K562 (cell line): Measurements from ENCODE around the gene SLC1A4. TPM values are rescaled to one million over a fixed set of nuclear protein-coding genes. Genes with fewer than 3 reads are reported as not detected.

Source experiments
- E2F6 ChIP-seq, 2 experiments: IDR thresholded peaks; 2 replicates each; pipeline ENCODE4 v1.6.1; 2011; ENCODE audit warnings: borderline replicate concordance in 1 of 2, control low read depth in 1 of 2, low read depth in 1 of 2, low read length in 1 of 2, mild to moderate bottlenecking in 1 of 2, mixed read lengths in 1 of 2, moderate library complexity in 1 of 2; ENCODE audit not compliant: insufficient read depth in 1 of 2, insufficient read length in 1 of 2, poor library complexity in 1 of 2, severe bottlenecking in 1 of 2; ENCODE audit errors: extremely low read depth in 1 of 2
- ESRRA ChIP-seq: fragments of 450-650 bp; IDR thresholded peaks from 2 replicates; pipeline ENCODE4 v1.6.1; 2014; ENCODE audit warnings: low read depth, mild to moderate bottlenecking, moderate library complexity, borderline replicate concordance
- EWSR1 ChIP-seq: fragments of 450-650 bp; IDR thresholded peaks from 2 replicates; pipeline ENCODE4 v1.6.1; 2018; ENCODE audit warnings: borderline replicate concordance, mild to moderate bottlenecking, low read depth, moderate library complexity; ENCODE audit not compliant: partially characterized antibody
- HDGF ChIP-seq: fragments of 450-650 bp; IDR thresholded peaks from 2 replicates; pipeline ENCODE4 v1.6.1; 2016
- HMG20A ChIP-seq: fragments of 450-650 bp; formaldehyde crosslinking; conservative IDR thresholded peaks from 2 replicates; pipeline ENCODE4 v1.4.0; 2020; ENCODE audit warnings: mild to moderate bottlenecking, mixed read lengths
- JUND ChIP-seq, 2 experiments: IDR thresholded peaks; 2 replicates in 1 of 2; 3 replicates in 1 of 2; pipeline ENCODE4 v1.6.1; 2011; ENCODE audit warnings: borderline replicate concordance in 2 of 2, low read depth in 2 of 2, low read length in 2 of 2, improper control_type of control experiment in 1 of 2, missing biosample characterization in 1 of 2, missing genetic modification characterization in 1 of 2, missing genetic modification reagents in 1 of 2
- KAT8 ChIP-seq: fragments of 450-650 bp; IDR thresholded peaks from 2 replicates; pipeline ENCODE4 v1.6.1; 2016; ENCODE audit warnings: low read depth, mild to moderate bottlenecking
- KLF16 ChIP-seq: IDR thresholded peaks from 2 replicates; pipeline ENCODE4 v1.6.1; 2016; ENCODE audit warnings: antibody characterized with exemption
- NR4A1 ChIP-seq, 2 experiments: fragments of 250-450 bp in 1 of 2; fragments of 450-650 bp in 1 of 2; sonication (Bioruptor Pico) in 1 of 2; IDR thresholded peaks; 2 replicates each; pipeline versions ENCODE4 v1.4.0 to v1.6.1; 2016 to 2020; ENCODE audit warnings: mild to moderate bottlenecking in 2 of 2, missing compliant biosample characterization in 1 of 2, missing genetic modification characterization in 1 of 2, moderate library complexity in 1 of 2
- POLR2AphosphoS5 ChIP-seq: IDR thresholded peaks from 2 replicates; pipeline ENCODE4 v1.6.1; 2011; ENCODE audit warnings: mild to moderate bottlenecking, low read depth, low read length, moderate library complexity; ENCODE audit not compliant: control insufficient read depth, insufficient read depth
- SIN3B ChIP-seq: fragments of 450-650 bp; IDR thresholded peaks from 2 replicates; pipeline ENCODE4 v1.6.1; 2017; ENCODE audit warnings: low read depth, mild to moderate bottlenecking, moderate library complexity
- SLC30A9 ChIP-seq: fragments of 250-450 bp; sonication (Bioruptor Pico); IDR thresholded peaks from 2 replicates; pipeline ENCODE4 v1.8.0; 2022; ENCODE audit warnings: mild to moderate bottlenecking, moderate library complexity
- SMAD4 ChIP-seq: fragments of 250-450 bp; sonication (Bioruptor Pico); conservative IDR thresholded peaks from 2 replicates; pipeline ENCODE4 v1.8.0; 2021; ENCODE audit warnings: inconsistent platforms, mild to moderate bottlenecking, moderate library complexity
- SMARCA4 ChIP-seq: fragments of 450-650 bp; IDR thresholded peaks from 2 replicates; pipeline ENCODE4 v1.6.1; 2016
- SRSF3 ChIP-seq: fragments of 200-400 bp; formaldehyde crosslinking; IDR thresholded peaks from 2 replicates; pipeline ENCODE4 v1.6.1; 2016; ENCODE audit warnings: mild to moderate bottlenecking, low read length, moderate library complexity; ENCODE audit not compliant: insufficient read depth
- ZNF23 ChIP-seq: fragments of 250-450 bp; sonication (Bioruptor Pico); IDR thresholded peaks from 2 replicates; pipeline ENCODE4 v1.4.0; 2020; ENCODE audit warnings: mild to moderate bottlenecking
- ZNF444 ChIP-seq: fragments of 250-450 bp; sonication (Bioruptor Pico); IDR thresholded peaks from 2 replicates; pipeline ENCODE4 v1.4.0; 2020; ENCODE audit warnings: mild to moderate bottlenecking, moderate library complexity
- ZNF76 ChIP-seq: fragments of 250-450 bp; sonication (Bioruptor Pico); IDR thresholded peaks from 2 replicates; pipeline ENCODE4 v1.4.0; 2020; ENCODE audit warnings: mild to moderate bottlenecking, moderate library complexity, borderline replicate concordance
- ZNF780A ChIP-seq: fragments of 250-450 bp; sonication (Bioruptor Pico); IDR thresholded peaks from 2 replicates; pipeline ENCODE4 v1.5.0; 2021; ENCODE audit warnings: mild to moderate bottlenecking
- polyA plus RNA-seq, 8 experiments: library from polyadenylated mRNA; depleted of rRNA in 4 of 8; stranded (reverse) in 5 of 8; unstranded in 3 of 8; fragments of >200 nt; fragmentation: Nextera tagmentation in 2 of 8; fragmentation: Illumina TruSeq in 1 of 8; extraction: Ambion mirVana in 2 of 8; extraction: Trizol in 1 of 8; gene quantifications; 2 replicates each; pipeline versions ENCODE4 v1.2.1 to v1.2.3, GENCODE V29; 2011 to 2014; ENCODE audit warnings: inconsistent platforms in 1 of 8, missing spikeins in 1 of 8
- total RNA-seq, 7 experiments: library from RNA; depleted of rRNA in 6 of 7; stranded (reverse); fragments of >200 nt in 6 of 7; fragmentation: Illumina TruSeq in 2 of 7; extraction: Trizol in 2 of 7; gene quantifications; 2 replicates each; pipeline versions ENCODE4 v1.2.1 to v1.2.3, GENCODE V29; 2011 to 2021; ENCODE audit warnings: low replicate concordance in 1 of 7
- TF ChIP-seq, protein P1 (sequence below): fragments of 250-450 bp; sonication (Bioruptor Pico); IDR thresholded peaks from 2 replicates; pipeline ENCODE4 v1.5.0; 2022; ENCODE audit warnings: mild to moderate bottlenecking
- TF ChIP-seq, protein P2 (sequence below): fragments of 250-450 bp; sonication (Bioruptor Pico); IDR thresholded peaks from 2 replicates; pipeline ENCODE4 v1.9.0; 2021; ENCODE audit warnings: mild to moderate bottlenecking, inconsistent platforms

SLC1A4 gene
- total and polyA plus RNA-seq, 9 of the 15 experiments (the other 6 are each of a cell fraction or from before 2014, with no cell fraction given), result 4.4 to 24.0 (median 10.9) TPM

- no peak for TF ChIP-seq ZNF76 (CRISPR knock-in tag)
- TF ChIP-seq ZNF444 (CRISPR knock-in tag), result no peak
- no peak for TF ChIP-seq NR4A1 (CRISPR knock-in tag; IDR thresholded peaks at IDR 0.05)
- TF ChIP-seq NR4A1 (tag; IDR thresholded peaks at IDR 0.05), result no peak
- TF ChIP-seq EWSR1, result no peak
- TF ChIP-seq, protein P1, sequence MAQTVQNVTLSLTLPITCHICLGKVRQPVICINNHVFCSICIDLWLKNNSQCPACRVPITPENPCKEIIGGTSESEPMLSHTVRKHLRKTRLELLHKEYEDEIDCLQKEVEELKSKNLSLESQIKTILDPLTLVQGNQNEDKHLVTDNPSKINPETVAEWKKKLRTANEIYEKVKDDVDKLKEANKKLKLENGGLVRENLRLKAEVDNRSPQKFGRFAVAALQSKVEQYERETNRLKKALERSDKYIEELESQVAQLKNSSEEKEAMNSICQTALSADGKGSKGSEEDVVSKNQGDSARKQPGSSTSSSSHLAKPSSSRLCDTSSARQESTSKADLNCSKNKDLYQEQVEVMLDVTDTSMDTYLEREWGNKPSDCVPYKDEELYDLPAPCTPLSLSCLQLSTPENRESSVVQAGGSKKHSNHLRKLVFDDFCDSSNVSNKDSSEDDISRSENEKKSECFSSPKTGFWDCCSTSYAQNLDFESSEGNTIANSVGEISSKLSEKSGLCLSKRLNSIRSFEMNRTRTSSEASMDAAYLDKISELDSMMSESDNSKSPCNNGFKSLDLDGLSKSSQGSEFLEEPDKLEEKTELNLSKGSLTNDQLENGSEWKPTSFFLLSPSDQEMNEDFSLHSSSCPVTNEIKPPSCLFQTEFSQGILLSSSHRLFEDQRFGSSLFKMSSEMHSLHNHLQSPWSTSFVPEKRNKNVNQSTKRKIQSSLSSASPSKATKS, result no peak
- peak; percentile 88 for TF ChIP-seq SMAD4 (CRISPR knock-in tag)
- TF ChIP-seq ZNF780A, result no peak
- TF ChIP-seq ZNF23 (CRISPR knock-in tag), result no peak
- peak; percentile 22 to 54 for TF ChIP-seq E2F6 (IDR thresholded peaks at IDR 0.05; ENCODE audit: borderline replicate concordance in 1 of 2, extremely low read depth in 1 of 2, insufficient read depth in 1 of 2, insufficient read length in 1 of 2, low read depth in 1 of 2, low read length in 1 of 2, poor library complexity in 1 of 2, severe bottlenecking in 1 of 2)
- TF ChIP-seq HDGF, result no peak
- no peak for TF ChIP-seq HMG20A (CRISPR knock-in tag)
- TF ChIP-seq KLF16, result no peak
- TF ChIP-seq SMARCA4, result no peak
- TF ChIP-seq SRSF3, result no peak
- TF ChIP-seq, protein P2, sequence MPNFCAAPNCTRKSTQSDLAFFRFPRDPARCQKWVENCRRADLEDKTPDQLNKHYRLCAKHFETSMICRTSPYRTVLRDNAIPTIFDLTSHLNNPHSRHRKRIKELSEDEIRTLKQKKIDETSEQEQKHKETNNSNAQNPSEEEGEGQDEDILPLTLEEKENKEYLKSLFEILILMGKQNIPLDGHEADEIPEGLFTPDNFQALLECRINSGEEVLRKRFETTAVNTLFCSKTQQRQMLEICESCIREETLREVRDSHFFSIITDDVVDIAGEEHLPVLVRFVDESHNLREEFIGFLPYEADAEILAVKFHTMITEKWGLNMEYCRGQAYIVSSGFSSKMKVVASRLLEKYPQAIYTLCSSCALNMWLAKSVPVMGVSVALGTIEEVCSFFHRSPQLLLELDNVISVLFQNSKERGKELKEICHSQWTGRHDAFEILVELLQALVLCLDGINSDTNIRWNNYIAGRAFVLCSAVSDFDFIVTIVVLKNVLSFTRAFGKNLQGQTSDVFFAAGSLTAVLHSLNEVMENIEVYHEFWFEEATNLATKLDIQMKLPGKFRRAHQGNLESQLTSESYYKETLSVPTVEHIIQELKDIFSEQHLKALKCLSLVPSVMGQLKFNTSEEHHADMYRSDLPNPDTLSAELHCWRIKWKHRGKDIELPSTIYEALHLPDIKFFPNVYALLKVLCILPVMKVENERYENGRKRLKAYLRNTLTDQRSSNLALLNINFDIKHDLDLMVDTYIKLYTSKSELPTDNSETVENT (CRISPR knock-in tag), result 0 out of 2 replicates have a peak, but pooled peaks have one; percentile 18
- TF ChIP-seq ESRRA, result no peak; the same call in 1 of the 2 replicates
- no peak for TF ChIP-seq KAT8
- TF ChIP-seq SLC30A9 (CRISPR knock-in tag), result no peak
- peak; percentile 71 for TF ChIP-seq JUND (IDR thresholded peaks at IDR 0.05; ENCODE audit: borderline replicate concordance, low read depth, low read length)
- no peak; the same call in 2 of the 3 replicates for TF ChIP-seq JUND (tag; IDR thresholded peaks at IDR 0.05; ENCODE audit: borderline replicate concordance, low read depth, low read length)
- TF ChIP-seq POLR2AphosphoS5, result no peak
- TF ChIP-seq SIN3B, result peak; percentile 46; the same call in 1 of the 2 replicates
Observed at GRCh38 chr2:64989126-64989981, at the start of gene SLC1A4 (continued).
